ENCODE data around the gene KRT85. TPM values are rescaled to one million over a fixed set of nuclear protein-coding genes. Genes with fewer than 3 reads are reported as not detected.

The KRT85 gene
- total RNA-seq, 1 donor from 2014 or later, result not detected

- TF ChIP-seq CTCF (IDR thresholded peaks at IDR 0.05), result no peak
- Histone ChIP-seq H3K4me1 (peaks cover 5% of the 10 kb centered on the region), H3K4me3 (no peak overlapping the region), H3K27ac (no peak overlapping the region), H3K9me3 (no peaks in the 10 kb centered on the region), H3K27me3 (no peaks in the 10 kb centered on the region), H3K36me3 (no peaks in the 10 kb centered on the region)
- intact Hi-C loops (cut with DNase I), result no loop called here
- DNase-seq, result no peak
- ATAC-seq, result peak; percentile 69
Observed at GRCh38 chr12:52359621-52360061, 7.6 kb downstream of the KRT85 start.

DNA sequence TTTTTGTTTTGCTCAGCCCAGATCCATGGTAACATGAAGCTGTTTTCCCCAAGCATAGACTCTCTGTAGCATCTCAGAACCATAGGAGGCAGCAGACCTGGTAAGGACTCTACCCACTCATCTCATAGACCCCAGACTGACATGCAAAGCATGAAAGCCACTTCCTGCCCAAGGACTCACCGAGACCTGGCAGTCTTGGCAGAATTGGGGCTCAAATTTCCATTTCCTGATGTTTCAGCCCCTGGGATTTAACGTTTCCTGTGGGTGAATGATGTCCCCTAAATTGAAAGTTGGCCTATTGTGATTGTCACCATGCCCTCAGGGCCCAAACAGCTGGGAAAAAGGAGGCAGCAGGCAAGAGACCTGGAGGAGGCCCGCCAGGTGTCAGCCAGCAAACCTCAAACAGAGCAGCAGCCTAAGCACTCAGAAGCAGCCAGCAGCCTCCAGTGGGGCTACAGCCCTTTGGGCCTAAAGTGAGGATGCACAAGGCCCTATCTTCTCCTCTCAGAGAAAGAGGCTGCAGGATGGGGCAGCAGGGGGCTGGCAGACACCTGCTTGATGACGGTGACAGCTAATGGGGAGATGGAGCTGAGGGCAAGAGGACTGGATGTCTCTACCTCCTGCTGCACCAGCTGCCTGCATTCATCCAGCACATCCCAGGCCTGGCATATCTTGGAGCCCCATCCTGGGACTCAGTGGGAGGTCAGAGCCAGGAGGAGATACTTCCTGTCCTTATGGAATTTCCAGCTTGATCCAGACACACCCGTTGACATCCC, 8.5 kb downstream of the KRT85 start:
- intact Hi-C loops (cut with DNase I), result no loop called here

GRCh38 chr12:52356762-52357580, 10.3 kb downstream of the KRT85 start:
- TF ChIP-seq CTCF (IDR thresholded peaks at IDR 0.05), result no peak
- intact Hi-C loops (cut with DNase I), result no loop called here
- Histone ChIP-seq H3K36me3 (no peaks in the 10 kb centered on the region), H3K9me3 (no peaks in the 10 kb centered on the region), H3K4me1 (peaks cover 5% of the 10 kb centered on the region), H3K27me3 (peaks cover 6% of the 10 kb centered on the region), H3K4me3 (no peak overlapping the region), H3K27ac (no peak overlapping the region)
- DNase-seq (no peak), ATAC-seq (no peak)

More for the DNA sequence above, 8.5 kb downstream of the KRT85 start:
- Histone ChIP-seq H3K27ac (no peak overlapping the region), H3K27me3 (peaks cover 5% of the 10 kb centered on the region), H3K4me3 (no peak overlapping the region), H3K9me3 (no peaks in the 10 kb centered on the region), H3K36me3 (no peaks in the 10 kb centered on the region), H3K4me1 (peaks cover 5% of the 10 kb centered on the region)
- TF ChIP-seq CTCF (IDR thresholded peaks at IDR 0.05), result no peak
- DNase-seq (no peak), ATAC-seq (no peak)

DNA sequence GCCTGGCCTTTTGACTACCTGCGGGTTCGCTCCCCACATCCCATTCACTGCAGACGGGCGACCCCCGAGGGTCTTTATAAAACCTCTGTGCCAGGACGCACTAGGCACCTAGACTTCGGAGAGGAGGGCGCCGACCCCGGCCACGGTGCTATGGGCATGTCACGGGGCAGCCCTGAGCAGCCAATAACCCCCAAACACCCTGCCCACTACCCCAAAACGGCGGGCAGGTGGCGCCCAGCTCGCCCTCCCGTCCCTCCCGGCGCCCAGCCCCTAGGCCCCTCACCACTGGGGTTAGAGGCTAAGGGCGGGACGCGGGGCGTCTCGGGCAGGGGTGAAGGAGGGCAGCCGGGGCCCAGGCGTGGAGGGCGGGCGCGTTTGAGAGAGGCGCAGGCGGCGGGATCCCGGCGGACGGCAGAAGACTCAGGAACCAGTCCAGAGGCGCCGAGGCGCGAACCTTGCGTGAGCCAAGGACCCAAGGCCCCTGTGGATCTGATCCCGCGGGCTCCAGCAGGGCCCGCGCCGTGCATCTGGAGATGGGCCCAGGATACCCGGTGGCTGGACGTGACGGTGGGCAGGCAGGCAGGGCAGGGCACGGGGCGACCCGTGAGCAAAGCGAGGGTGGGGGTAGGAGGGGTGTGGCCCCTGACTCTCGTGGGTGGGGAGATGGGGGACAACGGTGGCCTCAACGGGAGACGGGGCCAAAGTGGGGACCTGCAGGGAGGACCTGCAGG, 11.1 kb downstream of the KRT85 start:
- Histone ChIP-seq H3K4me3 (no peak overlapping the region), H3K4me1 (peaks cover 5% of the 10 kb centered on the region), H3K27me3 (peaks cover 6% of the 10 kb centered on the region), H3K9me3 (no peaks in the 10 kb centered on the region), H3K36me3 (no peaks in the 10 kb centered on the region), H3K27ac (no peak overlapping the region)
- intact Hi-C loops (cut with DNase I), result no loop called here
- TF ChIP-seq CTCF (IDR thresholded peaks at IDR 0.05), result no peak
- no peak for ATAC-seq
- DNase-seq, result no peak

DNA sequence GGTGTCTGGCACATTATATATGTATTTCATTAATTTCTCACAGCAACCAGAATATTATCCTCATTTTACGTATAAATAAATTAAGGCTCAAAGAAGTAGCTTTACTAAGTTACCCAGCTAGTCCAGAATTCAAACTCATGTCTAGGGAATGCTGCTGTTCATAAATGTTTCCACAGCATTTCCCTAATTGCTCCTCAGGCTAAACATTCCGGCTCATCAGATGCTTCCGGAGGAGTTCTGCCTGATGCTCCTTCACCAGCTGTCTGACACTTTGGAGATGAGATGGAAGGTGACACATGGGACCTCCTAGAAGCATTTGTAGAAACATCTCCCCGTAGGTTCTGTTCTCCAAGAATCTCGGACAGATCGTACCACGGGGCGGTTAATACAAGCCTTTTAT, 12.1 kb downstream of the KRT85 start:
- no peaks in the 10 kb centered on the region for H3K36me3 ChIP-seq
- H3K9me3 ChIP-seq, result no peaks in the 10 kb centered on the region
- H3K27me3 ChIP-seq, result peaks cover 6% of the 10 kb centered on the region
- intact Hi-C loops (cut with DNase I), result no loop called here
- H3K4me1 ChIP-seq, result peaks cover 2% of the 10 kb centered on the region
- no peak overlapping the region for H3K4me3 ChIP-seq
- DNase-seq, result no peak
- no peak overlapping the region for H3K27ac ChIP-seq
- no peak for ATAC-seq
- TF ChIP-seq CTCF (IDR thresholded peaks at IDR 0.05), result no peak

All from upper lobe of right lung (tissue), 1 donor.